Astrocyte (in vitro differentiated cells and primary cell): Measurements from ENCODE around the gene INPP4B. TPM values are rescaled to one million over a fixed set of nuclear protein-coding genes. Genes with fewer than 3 reads are reported as not detected.

Source experiments
- DNase-seq: peaks from one replicate; pipeline ENCODE4 v3.0.0-alpha.2; 2010; ENCODE audit warnings: low read depth
- FAIRE-seq: peaks from 2 replicates; lab custom pipeline; 2011; peaks lifted over from hg19 to GRCh38; lab: Jason Lieb, UNC
- H2AFZ ChIP-seq: 2 replicates; pipeline ENCODE4 v1.6.0; 2012; ENCODE audit warnings: low read depth, low read length, inconsistent platforms
- H3K27ac ChIP-seq: 2 replicates; pipeline ENCODE4 v1.5.1; 2011; ENCODE audit warnings: low read depth, low read length, inconsistent platforms
- H3K27me3 ChIP-seq: 2 replicates; pipeline ENCODE4 v1.6.0; 2011; ENCODE audit warnings: low read length, inconsistent platforms; ENCODE audit not compliant: insufficient read depth
- H3K36me3 ChIP-seq: 2 replicates; pipeline ENCODE4 v1.5.1; 2011; ENCODE audit warnings: low read length, inconsistent platforms; ENCODE audit not compliant: insufficient read depth
- H3K4me1 ChIP-seq: 2 replicates; pipeline ENCODE4 v1.5.1; 2011; ENCODE audit warnings: low read length, inconsistent platforms; ENCODE audit not compliant: insufficient read depth
- H3K4me2 ChIP-seq: 2 replicates; pipeline ENCODE4 v1.6.0; 2012; ENCODE audit warnings: low read length, inconsistent platforms
- H3K4me3 ChIP-seq: 2 replicates; pipeline ENCODE4 v1.5.1; 2011; ENCODE audit warnings: low read depth, mild to moderate bottlenecking, low read length, inconsistent platforms; ENCODE audit not compliant: insufficient read depth
- H3K79me2 ChIP-seq: 2 replicates; pipeline ENCODE4 v1.6.0; 2012; ENCODE audit warnings: mild to moderate bottlenecking, low read length, inconsistent platforms; ENCODE audit not compliant: insufficient read depth
- H3K9ac ChIP-seq: 2 replicates; pipeline ENCODE4 v1.6.0; 2012; ENCODE audit warnings: mild to moderate bottlenecking, low read length, inconsistent platforms
- H3K9me3 ChIP-seq: 2 replicates; pipeline ENCODE4 v1.5.1; 2012; ENCODE audit warnings: low read depth, mild to moderate bottlenecking, low read length, inconsistent platforms; ENCODE audit not compliant: insufficient read depth
- H4K20me1 ChIP-seq: 2 replicates; pipeline ENCODE4 v1.6.0; 2012; ENCODE audit warnings: low read length, inconsistent platforms; ENCODE audit not compliant: insufficient read depth
- H3K27ac Mint-ChIP-seq: one replicate; pipeline ENCODE4 v1.8.0; 2021; ENCODE audit warnings: mild to moderate bottlenecking, mixed read lengths; ENCODE audit not compliant: unreplicated experiment
- H3K27me3 Mint-ChIP-seq: one replicate; pipeline ENCODE4 v1.8.0; 2021; ENCODE audit warnings: low read depth, mixed read lengths; ENCODE audit not compliant: unreplicated experiment
- H3K36me3 Mint-ChIP-seq: one replicate; pipeline ENCODE4 v1.8.0; 2021; ENCODE audit warnings: low read depth, mixed read lengths; ENCODE audit not compliant: unreplicated experiment
- H3K4me1 Mint-ChIP-seq: one replicate; pipeline ENCODE4 v1.8.0; 2021; ENCODE audit warnings: low read depth, mixed read lengths; ENCODE audit not compliant: unreplicated experiment
- H3K4me3 Mint-ChIP-seq: one replicate; pipeline ENCODE4 v1.8.0; 2021; ENCODE audit warnings: mild to moderate bottlenecking, moderate library complexity, mixed read lengths; ENCODE audit not compliant: unreplicated experiment
- H3K9me3 Mint-ChIP-seq: one replicate; pipeline ENCODE4 v1.8.0; 2021; ENCODE audit warnings: mild to moderate bottlenecking, mixed read lengths; ENCODE audit not compliant: unreplicated experiment
- CTCF ChIP-seq: IDR thresholded peaks from 2 replicates; pipeline ENCODE4 v1.5.1; 2011; ENCODE audit warnings: low read depth, mild to moderate bottlenecking, inconsistent platforms, low read length, moderate library complexity; ENCODE audit not compliant: insufficient read depth
- EZH2 ChIP-seq: IDR thresholded peaks from 2 replicates; pipeline ENCODE4 v1.6.1; 2012; ENCODE audit warnings: mild to moderate bottlenecking, low read length, inconsistent platforms; ENCODE audit not compliant: insufficient read depth
- total RNA-seq: library from RNA; stranded (reverse); gene quantifications from 2 replicates; pipeline ENCODE4 v1.2.1, GENCODE V29; 2021

Gene INPP4B
- total RNA-seq, 1 donor from 2014 or later, result 2.8 TPM

- Histone ChIP-seq H2AFZ (no peak overlapping the region), H3K36me3 (no peaks in the 10 kb centered on the region), H3K4me3 (no peak overlapping the region), H3K9ac (no peak overlapping the region), H4K20me1 (no peaks in the 10 kb centered on the region), H3K4me1 (peaks cover 4% of the 10 kb centered on the region), H3K27ac (no peak overlapping the region), H3K4me2 (no peak overlapping the region), H3K79me2 (no peaks in the 10 kb centered on the region), H3K27me3 (no peaks in the 10 kb centered on the region), H3K9me3 (no peaks in the 10 kb centered on the region)
- no peaks in the 10 kb centered on the region for H3K4me1 Mint-ChIP-seq
- TF ChIP-seq CTCF (no peak), EZH2 (no peak)
- H3K27ac Mint-ChIP-seq, result no peak overlapping the region
- FAIRE-seq (no peak), DNase-seq (no peak)
- no peaks in the 10 kb centered on the region for H3K36me3 Mint-ChIP-seq
- no peak overlapping the region for H3K4me3 Mint-ChIP-seq
- no peaks in the 10 kb centered on the region for H3K9me3 Mint-ChIP-seq
- peaks cover 1% of the 10 kb centered on the region for H3K27me3 Mint-ChIP-seq
Observed at GRCh38 chr4:142715727-142716126, 130.4 kb downstream of the INPP4B start.

- FAIRE-seq (no peak), DNase-seq (no peak)
- Histone ChIP-seq H3K4me2 (no peak overlapping the region), H3K9ac (no peak overlapping the region), H3K79me2 (no peaks in the 10 kb centered on the region), H2AFZ (no peak overlapping the region), H4K20me1 (no peaks in the 10 kb centered on the region), H3K4me1 (no peaks in the 10 kb centered on the region), H3K36me3 (no peaks in the 10 kb centered on the region), H3K4me3 (no peak overlapping the region), H3K27ac (no peak overlapping the region), H3K27me3 (no peaks in the 10 kb centered on the region), H3K9me3 (no peaks in the 10 kb centered on the region)
- Mint-ChIP-seq H3K27ac (no peak overlapping the region), H3K4me1 (no peaks in the 10 kb centered on the region), H3K36me3 (no peaks in the 10 kb centered on the region), H3K4me3 (no peak overlapping the region), H3K9me3 (no peaks in the 10 kb centered on the region), H3K27me3 (peaks cover 3% of the 10 kb centered on the region)
- TF ChIP-seq EZH2 (no peak), CTCF (no peak)
Observed at GRCh38 chr4:142713282-142714030, 132.6 kb downstream of the INPP4B start.

- Histone ChIP-seq H3K27ac (no peak overlapping the region), H3K79me2 (no peaks in the 10 kb centered on the region), H3K27me3 (no peaks in the 10 kb centered on the region), H3K4me3 (no peak overlapping the region), H4K20me1 (no peaks in the 10 kb centered on the region), H3K9ac (no peak overlapping the region), H3K9me3 (no peaks in the 10 kb centered on the region), H3K4me1 (no peaks in the 10 kb centered on the region), H3K36me3 (no peaks in the 10 kb centered on the region), H2AFZ (no peak overlapping the region), H3K4me2 (no peak overlapping the region)
- Mint-ChIP-seq H3K9me3 (no peaks in the 10 kb centered on the region), H3K27me3 (peaks cover 5% of the 10 kb centered on the region), H3K36me3 (no peaks in the 10 kb centered on the region), H3K4me1 (no peaks in the 10 kb centered on the region), H3K4me3 (no peak overlapping the region), H3K27ac (no peak overlapping the region)
- DNase-seq (no peak), FAIRE-seq (no peak)
- TF ChIP-seq CTCF (no peak), EZH2 (no peak)
Observed at GRCh38 chr4:142708231-142708630, 137.9 kb downstream of the INPP4B start.
